GM19025 (cell line): ENCODE data around the gene TRIM50.
"Not testable (repeated sequence)": the region's sequence is repeated elsewhere in the genome, so short reads cannot be mapped to it uniquely, and the experiment has no call there.

Experiments
- ATAC-seq: cut with Tn5 transposase; IDR thresholded peaks from one replicate; pipeline ENCODE4 v1.9.1; 2021; ENCODE audit warnings: mild to moderate bottlenecking, low read depth, moderate library complexity; ENCODE audit not compliant: unreplicated experiment

Gene TRIM50

GRCh38 chr7:73319541-73319940 is 8.3 kb downstream of the TRIM50 start:
- not testable (repeated sequence) for ATAC-seq

- ATAC-seq = not testable (repeated sequence)
Observed at GRCh38 chr7:73318656-73319204, 9.2 kb downstream of the TRIM50 start.

- ATAC-seq = no peak
Observed at GRCh38 chr7:73316521-73316920, 11.4 kb downstream of the TRIM50 start.

- ATAC-seq = no peak
Observed at GRCh38 chr7:73314271-73314670, 13.6 kb downstream of the TRIM50 start.

- no peak for ATAC-seq
Observed at GRCh38 chr7:73313521-73313906, 14.4 kb downstream of the TRIM50 start.

GRCh38 chr7:73312831-73313520 is 14.9 kb downstream of the TRIM50 start:
- no peak for ATAC-seq

GRCh38 chr7:73311421-73311820 is 16.5 kb downstream of the TRIM50 start:
- ATAC-seq = not testable (repeated sequence)

GRCh38 chr7:73308665-73309214 is 19.1 kb downstream of the TRIM50 start, which contains the start of gene NSUN5:
TSS of gene NSUN5 (minus strand) at chr7:73308826. CDS start at chr7:73308790, 36 bp downstream.
- peak; percentile 80 for ATAC-seq

- peak; percentile 17 for ATAC-seq
Observed at GRCh38 chr7:73308074-73308664, 19.7 kb downstream of the TRIM50 start.

GRCh38 chr7:73307436-73307835 is 20.4 kb downstream of the TRIM50 start:
- no peak for ATAC-seq

- ATAC-seq = not testable (repeated sequence)
Observed at GRCh38 chr7:73304612-73305387, 23.1 kb downstream of the TRIM50 start.

GRCh38 chr7:73304071-73304470 is 23.8 kb downstream of the TRIM50 start:
- ATAC-seq = no peak

- no peak for ATAC-seq
Observed at GRCh38 chr7:73303546-73303945, 24.3 kb downstream of the TRIM50 start.

- ATAC-seq = not testable (repeated sequence)
Observed at GRCh38 chr7:73302846-73303245, 25.0 kb downstream of the TRIM50 start.

GRCh38 chr7:73301108-73301507 is 26.8 kb downstream of the TRIM50 start:
- ATAC-seq = not testable (repeated sequence)

GRCh38 chr7:73299812-73300211 is 28.1 kb downstream of the TRIM50 start:
- not testable (repeated sequence) for ATAC-seq

- not testable (repeated sequence) for ATAC-seq
Observed at GRCh38 chr7:73297706-73298105, 30.2 kb downstream of the TRIM50 start.

- ATAC-seq = not testable (repeated sequence)
Observed at GRCh38 chr7:73297235-73297634, 30.6 kb downstream of the TRIM50 start.

- not testable (repeated sequence) for ATAC-seq
Observed at GRCh38 chr7:73277210-73277609, 50.7 kb downstream of the TRIM50 start.

- ATAC-seq = not testable (repeated sequence)
Observed at GRCh38 chr7:73267813-73268212, 60.1 kb downstream of the TRIM50 start.
